HepG2 (cell line): Measurements from ENCODE around the gene ANKFY1. TPM values are rescaled to one million over a fixed set of nuclear protein-coding genes. Genes with fewer than 3 reads are reported as not detected.

ENCODE experiments used
- CEBPB ChIP-seq: IDR thresholded peaks from 2 replicates; pipeline ENCODE4 v1.6.1; 2011; ENCODE audit warnings: low read depth, low read length, improper control_type of control experiment, borderline replicate concordance
- IRX3 ChIP-seq: sonication (generic); formaldehyde crosslinking; IDR thresholded peaks from 2 replicates; pipeline ENCODE4 v1.8.1; 2023; ENCODE audit warnings: mild to moderate bottlenecking, low read depth, missing genetic modification reagents, borderline replicate concordance
- PITX1 ChIP-seq: sonication (generic); formaldehyde crosslinking; IDR thresholded peaks from 2 replicates; pipeline ENCODE4 v1.5.1; 2020; ENCODE audit warnings: mild to moderate bottlenecking, missing genetic modification reagents
- RXRA ChIP-seq: sonication (generic); formaldehyde crosslinking; IDR thresholded peaks from 2 replicates; pipeline ENCODE4 v1.5.1; 2020; ENCODE audit warnings: missing genetic modification reagents
- ZFX ChIP-seq: sonication (generic); formaldehyde crosslinking; IDR thresholded peaks from 2 replicates; pipeline ENCODE4 v1.4.0; 2020; ENCODE audit warnings: mild to moderate bottlenecking, low read depth, missing genetic modification reagents, moderate library complexity
- ZMYM3 ChIP-seq: sonication (generic); formaldehyde crosslinking; IDR thresholded peaks from 2 replicates; pipeline ENCODE4 v1.5.1; 2020; ENCODE audit warnings: mild to moderate bottlenecking, missing genetic modification reagents
- ZNF296 ChIP-seq: sonication (generic); formaldehyde crosslinking; conservative IDR thresholded peaks from 2 replicates; pipeline ENCODE4 v1.5.0; 2020; ENCODE audit warnings: mild to moderate bottlenecking, missing genetic modification reagents
- ZNF556 ChIP-seq: sonication (generic); formaldehyde crosslinking; IDR thresholded peaks from 2 replicates; pipeline ENCODE4 v1.4.0; 2020; ENCODE audit warnings: mild to moderate bottlenecking, missing genetic modification reagents, borderline replicate concordance
- ZNF558 ChIP-seq: sonication (generic); formaldehyde crosslinking; IDR thresholded peaks from 2 replicates; pipeline ENCODE4 v1.9.0; 2022; ENCODE audit warnings: mild to moderate bottlenecking, missing genetic modification reagents, borderline replicate concordance
- ZNF615 ChIP-seq: sonication (generic); formaldehyde crosslinking; IDR thresholded peaks from 2 replicates; pipeline ENCODE4 v1.5.0; 2020; ENCODE audit warnings: mild to moderate bottlenecking, missing genetic modification reagents, borderline replicate concordance
- ZNF703 ChIP-seq: sonication (generic); formaldehyde crosslinking; IDR thresholded peaks from 2 replicates; pipeline ENCODE4 v1.5.1; 2020; ENCODE audit warnings: missing genetic modification reagents, mild to moderate bottlenecking, moderate library complexity, borderline replicate concordance
- polyA plus RNA-seq, 8 experiments: library from polyadenylated mRNA; depleted of rRNA in 3 of 8; stranded (reverse) in 7 of 8; unstranded in 1 of 8; fragments of >200 nt; fragmentation: Illumina TruSeq in 4 of 8; extraction: Trizol in 4 of 8; gene quantifications; 2 replicates each; pipeline versions ENCODE4 v1.2.1 to v1.2.3, GENCODE V29; 2011 to 2016; ENCODE audit warnings: low read depth in 4 of 8, missing spikeins in 1 of 8, mixed read lengths in 1 of 8; ENCODE audit not compliant: insufficient read depth in 1 of 8
- total RNA-seq, 5 experiments: library from RNA; depleted of rRNA; stranded (reverse); fragments of >200 nt; fragmentation: Illumina TruSeq; extraction: Trizol; gene quantifications; 2 replicates each; pipeline ENCODE4 v1.2.3, GENCODE V29; 2016; ENCODE audit warnings: low read depth in 1 of 5
- TF ChIP-seq, protein P1 (sequence below): sonication (generic); formaldehyde crosslinking; IDR thresholded peaks from 2 replicates; pipeline ENCODE4 v1.4.0; 2020; ENCODE audit warnings: mild to moderate bottlenecking, missing genetic modification reagents
- TF ChIP-seq, protein P2 (sequence below): sonication (generic); formaldehyde crosslinking; IDR thresholded peaks from 2 replicates; pipeline ENCODE4 v1.4.0; 2020; ENCODE audit warnings: missing genetic modification reagents
- TF ChIP-seq, protein P3 (sequence below): sonication (generic); formaldehyde crosslinking; IDR thresholded peaks from 2 replicates; pipeline ENCODE4 v1.5.0; 2020; ENCODE audit warnings: missing genetic modification reagents
- TF ChIP-seq, protein P4 (sequence below): IDR thresholded peaks from 2 replicates; pipeline ENCODE4 v1.6.1; 2012; ENCODE audit warnings: inconsistent platforms
- TF ChIP-seq, protein P5 (sequence below): sonication (generic); formaldehyde crosslinking; IDR thresholded peaks from 2 replicates; pipeline ENCODE4 v1.4.0; 2020; ENCODE audit warnings: low read depth, mild to moderate bottlenecking, missing genetic modification reagents
- TF ChIP-seq, protein P6 (sequence below): sonication (generic); formaldehyde crosslinking; conservative IDR thresholded peaks from 2 replicates; pipeline ENCODE4 v1.4.0; 2020; ENCODE audit warnings: missing genetic modification reagents
- TF ChIP-seq, protein P7 (sequence below): sonication (generic); formaldehyde crosslinking; IDR thresholded peaks from 2 replicates; pipeline ENCODE4 v1.8.1; 2023; ENCODE audit warnings: mild to moderate bottlenecking, missing genetic modification reagents

Gene ANKFY1
- total and polyA plus RNA-seq, 2 of the 13 experiments (the other 11 are each of a cell fraction or from before 2014, with no cell fraction given): 11.9 to 16.8 TPM

DNA sequence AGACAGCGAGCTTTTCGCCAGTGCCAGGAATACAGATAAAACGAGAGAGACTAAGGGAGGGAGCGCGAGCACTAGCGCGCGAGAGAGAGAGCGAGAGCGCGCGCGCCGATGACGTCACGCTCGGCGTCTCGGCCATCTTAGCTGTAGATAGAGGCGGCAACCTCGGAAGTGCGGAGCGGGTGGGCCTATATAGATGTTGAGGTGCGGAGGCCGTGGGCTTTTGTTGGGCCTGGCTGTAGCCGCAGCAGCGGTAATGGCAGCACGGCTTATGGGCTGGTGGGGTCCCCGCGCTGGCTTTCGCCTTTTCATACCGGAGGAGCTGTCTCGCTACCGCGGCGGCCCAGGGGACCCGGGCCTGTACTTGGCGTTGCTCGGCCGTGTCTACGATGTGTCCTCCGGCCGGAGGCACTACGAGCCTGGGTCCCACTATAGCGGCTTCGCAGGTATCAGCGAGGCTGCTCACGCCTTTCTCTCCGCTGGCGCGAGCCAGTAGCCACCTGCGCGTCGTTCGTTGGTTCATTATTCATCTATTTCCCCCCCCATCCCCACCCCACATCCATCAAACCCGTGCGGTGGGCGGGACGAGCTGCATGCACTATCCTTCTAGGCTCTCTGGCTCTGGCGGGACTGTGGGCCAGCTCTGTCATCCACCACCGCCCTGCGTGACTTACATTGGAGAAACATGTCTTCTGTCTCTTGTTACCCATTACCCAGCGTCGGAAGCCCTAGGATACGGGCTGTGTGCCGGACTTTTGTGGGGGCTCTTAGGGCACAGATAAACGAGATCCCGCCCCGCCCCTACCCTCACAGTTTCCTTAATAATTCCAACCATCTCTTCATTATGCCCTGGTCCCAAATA is 120.0 kb downstream of the ANKFY1 start (continued):
- no peak for TF ChIP-seq CEBPB
- TF ChIP-seq, protein P1, sequence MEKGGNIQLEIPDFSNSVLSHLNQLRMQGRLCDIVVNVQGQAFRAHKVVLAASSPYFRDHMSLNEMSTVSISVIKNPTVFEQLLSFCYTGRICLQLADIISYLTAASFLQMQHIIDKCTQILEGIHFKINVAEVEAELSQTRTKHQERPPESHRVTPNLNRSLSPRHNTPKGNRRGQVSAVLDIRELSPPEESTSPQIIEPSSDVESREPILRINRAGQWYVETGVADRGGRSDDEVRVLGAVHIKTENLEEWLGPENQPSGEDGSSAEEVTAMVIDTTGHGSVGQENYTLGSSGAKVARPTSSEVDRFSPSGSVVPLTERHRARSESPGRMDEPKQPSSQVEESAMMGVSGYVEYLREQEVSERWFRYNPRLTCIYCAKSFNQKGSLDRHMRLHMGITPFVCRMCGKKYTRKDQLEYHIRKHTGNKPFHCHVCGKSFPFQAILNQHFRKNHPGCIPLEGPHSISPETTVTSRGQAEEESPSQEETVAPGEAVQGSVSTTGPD (CRISPR knock-in tag): peak; percentile 71; the same call in 1 of the 2 replicates
- TF ChIP-seq, protein P2, sequence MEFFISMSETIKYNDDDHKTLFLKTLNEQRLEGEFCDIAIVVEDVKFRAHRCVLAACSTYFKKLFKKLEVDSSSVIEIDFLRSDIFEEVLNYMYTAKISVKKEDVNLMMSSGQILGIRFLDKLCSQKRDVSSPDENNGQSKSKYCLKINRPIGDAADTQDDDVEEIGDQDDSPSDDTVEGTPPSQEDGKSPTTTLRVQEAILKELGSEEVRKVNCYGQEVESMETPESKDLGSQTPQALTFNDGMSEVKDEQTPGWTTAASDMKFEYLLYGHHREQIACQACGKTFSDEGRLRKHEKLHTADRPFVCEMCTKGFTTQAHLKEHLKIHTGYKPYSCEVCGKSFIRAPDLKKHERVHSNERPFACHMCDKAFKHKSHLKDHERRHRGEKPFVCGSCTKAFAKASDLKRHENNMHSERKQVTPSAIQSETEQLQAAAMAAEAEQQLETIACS: peak; percentile 94
- TF ChIP-seq, protein P3, sequence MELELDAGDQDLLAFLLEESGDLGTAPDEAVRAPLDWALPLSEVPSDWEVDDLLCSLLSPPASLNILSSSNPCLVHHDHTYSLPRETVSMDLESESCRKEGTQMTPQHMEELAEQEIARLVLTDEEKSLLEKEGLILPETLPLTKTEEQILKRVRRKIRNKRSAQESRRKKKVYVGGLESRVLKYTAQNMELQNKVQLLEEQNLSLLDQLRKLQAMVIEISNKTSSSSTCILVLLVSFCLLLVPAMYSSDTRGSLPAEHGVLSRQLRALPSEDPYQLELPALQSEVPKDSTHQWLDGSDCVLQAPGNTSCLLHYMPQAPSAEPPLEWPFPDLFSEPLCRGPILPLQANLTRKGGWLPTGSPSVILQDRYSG (CRISPR knock-in tag): 0 out of 2 replicates have a peak, but pooled peaks have one; percentile 80
- peak; percentile 95 for TF ChIP-seq ZFX (CRISPR knock-in tag)
- no peak for TF ChIP-seq PITX1
- TF ChIP-seq IRX3: no peak
- TF ChIP-seq ZNF703 (CRISPR knock-in tag): 0 out of 2 replicates have a peak, but pooled peaks have one; percentile 80
- TF ChIP-seq RXRA (CRISPR knock-in tag): peak; percentile 38; the same call in 1 of the 2 replicates
- TF ChIP-seq, protein P4, sequence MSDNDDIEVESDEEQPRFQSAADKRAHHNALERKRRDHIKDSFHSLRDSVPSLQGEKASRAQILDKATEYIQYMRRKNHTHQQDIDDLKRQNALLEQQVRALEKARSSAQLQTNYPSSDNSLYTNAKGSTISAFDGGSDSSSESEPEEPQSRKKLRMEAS: peak; percentile 61
- peak; percentile 71; the same call in 1 of the 2 replicates for TF ChIP-seq ZNF296 (CRISPR knock-in tag)
- TF ChIP-seq ZMYM3 (CRISPR knock-in tag): no peak
- 0 out of 2 replicates have a peak, but pooled peaks have one; percentile 57 for TF ChIP-seq ZNF558 (CRISPR knock-in tag)
- no peak for TF ChIP-seq ZNF556 (CRISPR knock-in tag)
- TF ChIP-seq, protein P5, sequence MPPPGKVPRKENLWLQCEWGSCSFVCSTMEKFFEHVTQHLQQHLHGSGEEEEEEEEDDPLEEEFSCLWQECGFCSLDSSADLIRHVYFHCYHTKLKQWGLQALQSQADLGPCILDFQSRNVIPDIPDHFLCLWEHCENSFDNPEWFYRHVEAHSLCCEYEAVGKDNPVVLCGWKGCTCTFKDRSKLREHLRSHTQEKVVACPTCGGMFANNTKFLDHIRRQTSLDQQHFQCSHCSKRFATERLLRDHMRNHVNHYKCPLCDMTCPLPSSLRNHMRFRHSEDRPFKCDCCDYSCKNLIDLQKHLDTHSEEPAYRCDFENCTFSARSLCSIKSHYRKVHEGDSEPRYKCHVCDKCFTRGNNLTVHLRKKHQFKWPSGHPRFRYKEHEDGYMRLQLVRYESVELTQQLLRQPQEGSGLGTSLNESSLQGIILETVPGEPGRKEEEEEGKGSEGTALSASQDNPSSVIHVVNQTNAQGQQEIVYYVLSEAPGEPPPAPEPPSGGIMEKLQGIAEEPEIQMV (CRISPR knock-in tag): no peak
- TF ChIP-seq, protein P6, sequence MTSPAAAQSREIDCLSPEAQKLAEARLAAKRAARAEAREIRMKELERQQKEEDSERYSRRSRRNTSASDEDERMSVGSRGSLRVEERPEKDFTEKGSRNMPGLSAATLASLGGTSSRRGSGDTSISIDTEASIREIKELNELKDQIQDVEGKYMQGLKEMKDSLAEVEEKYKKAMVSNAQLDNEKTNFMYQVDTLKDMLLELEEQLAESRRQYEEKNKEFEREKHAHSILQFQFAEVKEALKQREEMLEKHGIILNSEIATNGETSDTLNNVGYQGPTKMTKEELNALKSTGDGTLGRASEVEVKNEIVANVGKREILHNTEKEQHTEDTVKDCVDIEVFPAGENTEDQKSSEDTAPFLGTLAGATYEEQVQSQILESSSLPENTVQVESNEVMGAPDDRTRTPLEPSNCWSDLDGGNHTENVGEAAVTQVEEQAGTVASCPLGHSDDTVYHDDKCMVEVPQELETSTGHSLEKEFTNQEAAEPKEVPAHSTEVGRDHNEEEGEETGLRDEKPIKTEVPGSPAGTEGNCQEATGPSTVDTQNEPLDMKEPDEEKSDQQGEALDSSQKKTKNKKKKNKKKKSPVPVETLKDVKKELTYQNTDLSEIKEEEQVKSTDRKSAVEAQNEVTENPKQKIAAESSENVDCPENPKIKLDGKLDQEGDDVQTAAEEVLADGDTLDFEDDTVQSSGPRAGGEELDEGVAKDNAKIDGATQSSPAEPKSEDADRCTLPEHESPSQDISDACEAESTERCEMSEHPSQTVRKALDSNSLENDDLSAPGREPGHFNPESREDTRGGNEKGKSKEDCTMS (CRISPR knock-in tag): no peak
- TF ChIP-seq, protein P7, sequence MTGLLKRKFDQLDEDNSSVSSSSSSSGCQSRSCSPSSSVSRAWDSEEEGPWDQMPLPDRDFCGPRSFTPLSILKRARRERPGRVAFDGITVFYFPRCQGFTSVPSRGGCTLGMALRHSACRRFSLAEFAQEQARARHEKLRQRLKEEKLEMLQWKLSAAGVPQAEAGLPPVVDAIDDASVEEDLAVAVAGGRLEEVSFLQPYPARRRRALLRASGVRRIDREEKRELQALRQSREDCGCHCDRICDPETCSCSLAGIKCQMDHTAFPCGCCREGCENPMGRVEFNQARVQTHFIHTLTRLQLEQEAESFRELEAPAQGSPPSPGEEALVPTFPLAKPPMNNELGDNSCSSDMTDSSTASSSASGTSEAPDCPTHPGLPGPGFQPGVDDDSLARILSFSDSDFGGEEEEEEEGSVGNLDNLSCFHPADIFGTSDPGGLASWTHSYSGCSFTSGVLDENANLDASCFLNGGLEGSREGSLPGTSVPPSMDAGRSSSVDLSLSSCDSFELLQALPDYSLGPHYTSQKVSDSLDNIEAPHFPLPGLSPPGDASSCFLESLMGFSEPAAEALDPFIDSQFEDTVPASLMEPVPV (CRISPR knock-in tag): peak; percentile 91; the same call in 1 of the 2 replicates
- no peak for TF ChIP-seq ZNF615 (CRISPR knock-in tag)
